Retinal pigment epithelial cell (primary cell): Measurements from ENCODE around the gene RFTN1.

ENCODE experiments used
- DNase-seq: peaks from one replicate; pipeline ENCODE4 v3.0.0-alpha.2; 2010; ENCODE audit warnings: low read depth
- H3K4me3 ChIP-seq: 2 replicates; pipeline ENCODE4 v1.5.1; 2011; ENCODE audit warnings: mild to moderate bottlenecking, low read length, control low read depth, moderate library complexity
- TF ChIP-seq, protein P1 (sequence below): conservative IDR thresholded peaks from 2 replicates; pipeline ENCODE4 v1.5.1; 2011; ENCODE audit warnings: low read depth, low read length, control low read depth, inconsistent platforms

The RFTN1 gene

DNA sequence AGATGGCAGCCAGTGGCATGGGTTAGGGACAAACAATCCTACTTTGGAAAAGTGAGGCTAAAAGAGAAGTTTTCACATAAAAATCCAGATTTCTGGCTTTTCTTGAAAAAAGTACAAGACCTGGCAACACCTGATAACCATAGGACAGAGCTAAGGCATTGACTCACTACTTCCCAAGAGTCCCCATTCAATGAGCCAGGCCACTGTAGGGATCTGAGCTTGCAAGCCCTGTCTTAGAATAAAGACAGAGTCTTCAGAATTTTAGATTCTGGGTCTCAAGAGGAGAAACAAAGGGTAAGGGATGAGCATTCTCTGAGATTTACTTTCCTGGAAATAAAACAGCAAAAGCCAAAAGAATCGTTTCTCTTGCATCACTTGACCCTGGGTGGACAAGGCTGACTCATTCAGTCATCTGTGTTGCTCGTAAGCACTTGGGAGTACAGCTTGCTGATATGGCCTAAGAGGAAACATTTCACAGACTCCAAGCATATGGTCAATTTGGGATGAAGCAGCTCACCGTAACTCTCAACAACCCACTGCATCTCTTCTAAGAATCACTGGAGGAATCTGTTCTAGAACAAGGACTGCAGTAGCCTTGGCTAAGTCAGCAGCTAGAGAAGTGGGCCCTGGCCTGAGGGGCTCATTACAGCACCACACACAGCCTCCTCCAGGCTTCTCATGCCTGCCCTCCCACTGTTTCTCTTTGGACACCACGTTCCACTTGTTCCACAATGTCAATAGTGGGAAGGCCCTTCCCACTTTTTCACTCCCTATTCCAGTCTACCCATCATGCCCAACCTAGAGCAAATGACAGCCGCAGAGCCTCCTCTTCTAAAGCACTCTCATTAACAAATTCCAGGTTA lies 86.2 kb downstream of the RFTN1 start:
- DNase-seq, result peak; percentile 60
- no peak overlapping the region for H3K4me3 ChIP-seq
- TF ChIP-seq, protein P1, sequence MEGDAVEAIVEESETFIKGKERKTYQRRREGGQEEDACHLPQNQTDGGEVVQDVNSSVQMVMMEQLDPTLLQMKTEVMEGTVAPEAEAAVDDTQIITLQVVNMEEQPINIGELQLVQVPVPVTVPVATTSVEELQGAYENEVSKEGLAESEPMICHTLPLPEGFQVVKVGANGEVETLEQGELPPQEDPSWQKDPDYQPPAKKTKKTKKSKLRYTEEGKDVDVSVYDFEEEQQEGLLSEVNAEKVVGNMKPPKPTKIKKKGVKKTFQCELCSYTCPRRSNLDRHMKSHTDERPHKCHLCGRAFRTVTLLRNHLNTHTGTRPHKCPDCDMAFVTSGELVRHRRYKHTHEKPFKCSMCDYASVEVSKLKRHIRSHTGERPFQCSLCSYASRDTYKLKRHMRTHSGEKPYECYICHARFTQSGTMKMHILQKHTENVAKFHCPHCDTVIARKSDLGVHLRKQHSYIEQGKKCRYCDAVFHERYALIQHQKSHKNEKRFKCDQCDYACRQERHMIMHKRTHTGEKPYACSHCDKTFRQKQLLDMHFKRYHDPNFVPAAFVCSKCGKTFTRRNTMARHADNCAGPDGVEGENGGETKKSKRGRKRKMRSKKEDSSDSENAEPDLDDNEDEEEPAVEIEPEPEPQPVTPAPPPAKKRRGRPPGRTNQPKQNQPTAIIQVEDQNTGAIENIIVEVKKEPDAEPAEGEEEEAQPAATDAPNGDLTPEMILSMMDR, result no peak

DNA sequence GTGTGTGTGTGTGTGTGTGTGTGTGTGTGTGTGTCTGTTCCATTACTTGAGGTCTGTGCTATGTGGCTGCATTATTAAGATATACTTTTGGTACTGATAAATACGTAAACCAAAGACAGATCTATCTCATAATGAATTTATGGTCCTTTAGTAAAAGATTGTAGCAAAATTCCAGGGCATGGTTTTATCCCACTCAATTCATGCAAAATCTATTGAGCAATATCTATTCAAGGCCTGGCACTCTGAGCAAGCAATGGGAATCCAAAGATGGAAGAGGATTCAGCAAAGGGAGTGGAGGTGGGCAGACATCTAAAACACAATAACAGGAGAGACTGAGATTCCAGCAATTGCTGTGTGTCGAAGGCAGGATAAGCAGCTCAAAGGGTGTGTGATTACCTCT lies 86.8 kb downstream of the RFTN1 start:
- DNase-seq, result no peak
- no peak overlapping the region for H3K4me3 ChIP-seq
- TF ChIP-seq, protein P1, result no peak

DNA sequence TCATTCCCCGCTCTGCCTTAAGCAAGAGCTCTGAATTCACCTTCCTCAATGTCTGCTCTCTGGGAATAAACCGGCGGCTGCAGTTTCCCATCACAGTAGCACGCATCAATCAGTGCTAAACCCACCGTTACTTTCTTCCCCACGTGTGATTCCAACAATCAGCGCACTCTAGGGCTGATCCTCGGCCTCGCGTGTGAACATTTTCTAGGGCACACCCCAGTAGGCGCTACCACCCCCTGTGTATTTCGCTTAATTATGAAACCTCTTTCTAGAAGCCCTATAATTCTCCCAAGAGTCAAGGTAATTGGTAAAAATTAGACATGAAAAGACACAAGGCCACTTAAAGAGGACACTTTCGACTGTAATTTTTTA lies 87.5 kb downstream of the RFTN1 start:
- TF ChIP-seq, protein P1, result no peak
- no peak overlapping the region for H3K4me3 ChIP-seq
- no peak for DNase-seq

DNA sequence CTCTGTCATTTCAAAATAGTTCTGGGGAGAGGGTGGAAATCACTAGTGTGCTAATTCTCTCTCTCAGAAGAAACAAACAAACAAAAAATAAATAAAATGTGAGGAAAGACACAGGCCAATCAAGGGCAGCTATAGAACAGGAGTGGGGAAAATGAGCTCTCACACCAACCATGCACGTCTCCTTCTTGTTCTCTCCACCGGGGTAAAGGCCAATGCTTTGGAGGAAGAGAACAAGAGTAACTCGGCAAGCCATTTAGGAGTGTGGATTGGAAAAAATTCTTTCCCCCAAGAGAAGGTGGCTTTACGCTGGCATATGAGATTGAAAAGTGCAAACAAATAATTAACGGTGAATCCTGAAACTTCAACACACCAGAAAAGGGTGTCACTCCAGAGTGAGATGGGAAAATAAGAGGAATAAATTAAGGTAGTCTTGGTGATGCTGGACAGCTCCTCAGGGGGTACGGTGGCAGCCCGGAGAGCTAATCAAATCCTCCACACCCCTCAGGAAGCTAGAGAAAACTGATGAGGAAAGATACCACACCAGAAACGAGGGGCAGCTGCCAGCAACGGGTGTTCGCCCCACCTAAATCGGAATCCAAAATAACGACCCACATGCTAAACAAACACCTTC lies 88.0 kb downstream of the RFTN1 start:
- H3K4me3 ChIP-seq, result no peak overlapping the region
- no peak for DNase-seq
- TF ChIP-seq, protein P1, result no peak

DNA sequence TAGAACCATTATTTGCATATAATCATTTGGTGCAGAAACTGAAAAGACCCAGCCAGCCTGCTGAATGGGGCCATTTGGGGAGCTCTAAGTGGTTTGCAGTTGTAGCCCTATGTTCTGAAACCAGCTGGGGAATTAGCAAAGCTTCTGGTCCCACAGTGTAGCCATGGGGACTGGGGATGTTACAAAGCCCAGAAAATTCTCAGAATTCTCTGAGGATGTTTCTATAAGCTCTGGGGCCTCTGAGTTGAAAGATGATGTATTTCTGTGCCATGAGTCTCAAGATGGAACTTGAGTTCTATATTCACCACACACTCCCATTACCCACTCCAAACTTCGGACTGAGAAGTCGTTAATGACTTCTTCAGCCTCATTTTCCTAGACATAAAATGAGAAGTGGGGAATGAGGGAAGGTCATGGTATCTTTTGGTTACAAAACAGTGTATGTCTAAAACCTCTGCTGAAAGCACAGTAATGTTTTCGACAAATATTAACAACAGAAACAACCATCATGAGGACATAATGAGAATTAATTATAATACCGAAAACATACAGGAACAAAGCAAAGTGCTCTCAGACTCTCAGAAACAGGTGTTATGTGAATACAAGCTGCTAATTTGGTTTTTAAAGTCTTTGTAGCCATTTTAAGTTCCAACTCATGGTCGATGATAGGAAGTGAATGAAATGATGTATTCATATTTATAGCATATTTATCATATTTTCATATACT lies 89.4 kb downstream of the RFTN1 start:
- DNase-seq, result no peak
- TF ChIP-seq, protein P1, result no peak
- no peak overlapping the region for H3K4me3 ChIP-seq

DNA sequence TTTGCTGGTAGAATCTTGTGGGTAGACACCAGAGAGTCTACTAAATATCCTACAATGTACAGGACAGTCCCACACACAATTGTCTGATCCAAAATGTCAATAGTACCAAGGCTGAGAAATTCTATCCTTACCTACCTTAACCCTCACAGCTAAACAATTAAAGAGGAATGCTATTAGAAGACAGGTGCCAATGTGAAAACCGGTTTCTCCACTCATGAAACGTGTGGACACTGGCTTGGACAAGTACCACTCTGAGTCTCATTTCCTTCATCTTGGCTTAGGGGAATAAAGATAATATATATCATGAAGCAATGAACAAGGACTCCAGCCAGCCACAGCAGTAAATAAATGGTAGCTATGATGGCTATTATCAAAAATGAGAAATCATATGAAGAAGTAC lies 90.2 kb downstream of the RFTN1 start:
- TF ChIP-seq, protein P1, result no peak

More for the DNA sequence above, 90.2 kb downstream of the RFTN1 start:
- no peak for DNase-seq
- no peak overlapping the region for H3K4me3 ChIP-seq
